ENCODE measurements around the gene MYCL.

DNA sequence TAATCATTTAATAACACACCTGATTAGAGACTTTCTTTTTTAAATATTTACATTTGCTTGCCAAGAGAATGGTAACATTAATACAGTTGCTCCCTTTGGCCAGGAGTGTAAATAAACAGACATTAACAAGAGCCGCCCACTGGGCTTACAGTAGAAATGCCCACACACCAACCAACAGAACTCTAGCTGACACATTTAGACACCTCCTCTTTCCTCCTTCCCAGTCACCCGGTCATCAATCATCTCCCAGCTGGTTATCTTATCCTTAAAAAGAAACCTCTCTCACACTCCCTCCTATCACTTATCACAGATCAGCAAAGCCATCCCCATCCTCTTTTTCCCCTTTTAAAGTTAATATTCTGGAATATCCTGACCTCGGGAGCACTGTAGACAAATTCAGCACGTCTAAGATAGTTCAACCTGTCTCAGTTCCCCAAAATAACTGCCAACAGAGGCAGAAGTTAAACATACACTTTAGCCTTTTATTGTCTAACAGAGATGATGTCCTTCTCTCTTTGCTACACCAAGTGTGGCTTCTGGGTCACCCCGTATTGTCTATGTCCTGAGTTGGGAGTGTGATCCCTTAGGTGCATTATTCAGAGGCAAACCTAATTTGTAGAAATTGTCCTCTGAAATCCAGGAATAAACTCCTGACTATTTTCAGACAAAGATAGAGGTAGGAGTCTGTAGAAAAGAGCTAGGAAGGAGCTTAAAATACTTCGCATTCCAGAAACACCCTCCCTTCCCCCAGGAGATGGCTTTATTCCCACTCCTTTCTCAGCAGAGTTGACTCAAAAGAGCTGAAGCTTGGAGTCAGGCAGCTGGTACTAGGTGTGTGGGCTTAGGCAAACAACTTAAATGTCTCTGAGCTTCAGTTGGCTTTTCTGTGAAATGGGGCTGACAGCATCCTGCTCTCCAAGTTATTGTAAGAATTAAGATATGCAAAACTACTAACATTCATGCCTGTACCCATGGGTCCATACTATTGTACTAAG is 8.8 kb downstream of the MYCL start:
- TF ChIP-seq, protein P1, sequence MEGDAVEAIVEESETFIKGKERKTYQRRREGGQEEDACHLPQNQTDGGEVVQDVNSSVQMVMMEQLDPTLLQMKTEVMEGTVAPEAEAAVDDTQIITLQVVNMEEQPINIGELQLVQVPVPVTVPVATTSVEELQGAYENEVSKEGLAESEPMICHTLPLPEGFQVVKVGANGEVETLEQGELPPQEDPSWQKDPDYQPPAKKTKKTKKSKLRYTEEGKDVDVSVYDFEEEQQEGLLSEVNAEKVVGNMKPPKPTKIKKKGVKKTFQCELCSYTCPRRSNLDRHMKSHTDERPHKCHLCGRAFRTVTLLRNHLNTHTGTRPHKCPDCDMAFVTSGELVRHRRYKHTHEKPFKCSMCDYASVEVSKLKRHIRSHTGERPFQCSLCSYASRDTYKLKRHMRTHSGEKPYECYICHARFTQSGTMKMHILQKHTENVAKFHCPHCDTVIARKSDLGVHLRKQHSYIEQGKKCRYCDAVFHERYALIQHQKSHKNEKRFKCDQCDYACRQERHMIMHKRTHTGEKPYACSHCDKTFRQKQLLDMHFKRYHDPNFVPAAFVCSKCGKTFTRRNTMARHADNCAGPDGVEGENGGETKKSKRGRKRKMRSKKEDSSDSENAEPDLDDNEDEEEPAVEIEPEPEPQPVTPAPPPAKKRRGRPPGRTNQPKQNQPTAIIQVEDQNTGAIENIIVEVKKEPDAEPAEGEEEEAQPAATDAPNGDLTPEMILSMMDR (IDR thresholded peaks at IDR 0.05): no peak
- TF ChIP-seq POLR2A (IDR thresholded peaks at IDR 0.05) (no peak), POLR2AphosphoS5 (IDR thresholded peaks at IDR 0.05; ENCODE audit: insufficient read depth in 1 of 2, low read depth in 1 of 2) (no peak)
